PFSK-1 (cell line): Measurements from ENCODE around the gene CARD19.

Experiments
- FOXP2 ChIP-seq: optimal IDR thresholded peaks from 2 replicates; pipeline ENCODE3; 2011; ENCODE audit warnings: borderline replicate concordance, control low read depth, inconsistent platforms; ENCODE audit not compliant: insufficient read depth; ENCODE audit errors: extremely low read length, extremely low read depth
- POLR2AphosphoS5 ChIP-seq: IDR thresholded peaks from 2 replicates; pipeline ENCODE4 v1.6.1; 2012; ENCODE audit warnings: low read depth, mild to moderate bottlenecking, control low read depth, low read length, moderate library complexity
- SIN3A ChIP-seq: IDR thresholded peaks from 2 replicates; pipeline ENCODE4 v1.6.1; 2012; ENCODE audit warnings: mild to moderate bottlenecking, low read length, moderate library complexity, borderline replicate concordance; ENCODE audit not compliant: insufficient read depth
- TAF1 ChIP-seq: IDR thresholded peaks from 2 replicates; pipeline ENCODE4 v1.6.1; 2012; ENCODE audit warnings: low read length, control low read depth, borderline replicate concordance; ENCODE audit not compliant: insufficient read depth
- TF ChIP-seq, protein P1 (sequence below), 2 experiments: IDR thresholded peaks; 2 replicates each; pipeline versions ENCODE4 v1.6.1 to v1.8.0; 2011 to 2012; ENCODE audit warnings: low read depth in 2 of 2, low read length in 2 of 2, control low read depth in 1 of 2, inconsistent platforms in 1 of 2, mild to moderate bottlenecking in 1 of 2, moderate library complexity in 1 of 2; ENCODE audit not compliant: insufficient read depth in 1 of 2

Gene CARD19

DNA sequence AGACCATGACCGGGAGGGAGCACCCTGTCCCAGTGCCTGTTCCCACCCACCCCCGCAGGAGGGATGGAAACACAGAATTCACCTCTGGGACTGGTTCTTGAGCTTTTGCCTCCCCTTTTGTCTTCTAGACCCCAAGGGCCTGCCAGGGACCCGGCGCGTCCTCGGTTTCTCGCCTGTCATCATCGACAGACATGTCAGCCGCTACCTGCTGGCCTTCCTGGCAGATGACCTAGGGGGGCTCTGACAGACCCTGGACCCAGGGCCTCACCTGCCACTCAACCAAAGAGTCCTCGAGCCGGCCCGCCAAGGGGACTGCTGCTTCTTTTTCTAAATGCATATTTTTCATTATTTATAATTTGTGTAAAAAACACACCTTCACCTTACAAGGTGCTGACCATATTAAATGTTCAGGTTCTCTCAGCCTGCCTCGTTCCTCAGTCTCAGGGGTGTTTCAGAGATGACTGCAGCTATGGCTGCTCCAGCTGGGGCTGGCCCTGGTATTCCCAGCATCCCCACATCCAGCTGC is 16.9 kb downstream of the CARD19 start:
- TF ChIP-seq POLR2AphosphoS5 (no peak), SIN3A (no peak), TAF1 (no peak), FOXP2 (no peak)
- TF ChIP-seq, protein P1, sequence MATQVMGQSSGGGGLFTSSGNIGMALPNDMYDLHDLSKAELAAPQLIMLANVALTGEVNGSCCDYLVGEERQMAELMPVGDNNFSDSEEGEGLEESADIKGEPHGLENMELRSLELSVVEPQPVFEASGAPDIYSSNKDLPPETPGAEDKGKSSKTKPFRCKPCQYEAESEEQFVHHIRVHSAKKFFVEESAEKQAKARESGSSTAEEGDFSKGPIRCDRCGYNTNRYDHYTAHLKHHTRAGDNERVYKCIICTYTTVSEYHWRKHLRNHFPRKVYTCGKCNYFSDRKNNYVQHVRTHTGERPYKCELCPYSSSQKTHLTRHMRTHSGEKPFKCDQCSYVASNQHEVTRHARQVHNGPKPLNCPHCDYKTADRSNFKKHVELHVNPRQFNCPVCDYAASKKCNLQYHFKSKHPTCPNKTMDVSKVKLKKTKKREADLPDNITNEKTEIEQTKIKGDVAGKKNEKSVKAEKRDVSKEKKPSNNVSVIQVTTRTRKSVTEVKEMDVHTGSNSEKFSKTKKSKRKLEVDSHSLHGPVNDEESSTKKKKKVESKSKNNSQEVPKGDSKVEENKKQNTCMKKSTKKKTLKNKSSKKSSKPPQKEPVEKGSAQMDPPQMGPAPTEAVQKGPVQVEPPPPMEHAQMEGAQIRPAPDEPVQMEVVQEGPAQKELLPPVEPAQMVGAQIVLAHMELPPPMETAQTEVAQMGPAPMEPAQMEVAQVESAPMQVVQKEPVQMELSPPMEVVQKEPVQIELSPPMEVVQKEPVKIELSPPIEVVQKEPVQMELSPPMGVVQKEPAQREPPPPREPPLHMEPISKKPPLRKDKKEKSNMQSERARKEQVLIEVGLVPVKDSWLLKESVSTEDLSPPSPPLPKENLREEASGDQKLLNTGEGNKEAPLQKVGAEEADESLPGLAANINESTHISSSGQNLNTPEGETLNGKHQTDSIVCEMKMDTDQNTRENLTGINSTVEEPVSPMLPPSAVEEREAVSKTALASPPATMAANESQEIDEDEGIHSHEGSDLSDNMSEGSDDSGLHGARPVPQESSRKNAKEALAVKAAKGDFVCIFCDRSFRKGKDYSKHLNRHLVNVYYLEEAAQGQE (IDR thresholded peaks at IDR 0.05; ENCODE audit: insufficient read depth in 1 of 2, low read depth in 2 of 2, low read length in 2 of 2): no peak

DNA sequence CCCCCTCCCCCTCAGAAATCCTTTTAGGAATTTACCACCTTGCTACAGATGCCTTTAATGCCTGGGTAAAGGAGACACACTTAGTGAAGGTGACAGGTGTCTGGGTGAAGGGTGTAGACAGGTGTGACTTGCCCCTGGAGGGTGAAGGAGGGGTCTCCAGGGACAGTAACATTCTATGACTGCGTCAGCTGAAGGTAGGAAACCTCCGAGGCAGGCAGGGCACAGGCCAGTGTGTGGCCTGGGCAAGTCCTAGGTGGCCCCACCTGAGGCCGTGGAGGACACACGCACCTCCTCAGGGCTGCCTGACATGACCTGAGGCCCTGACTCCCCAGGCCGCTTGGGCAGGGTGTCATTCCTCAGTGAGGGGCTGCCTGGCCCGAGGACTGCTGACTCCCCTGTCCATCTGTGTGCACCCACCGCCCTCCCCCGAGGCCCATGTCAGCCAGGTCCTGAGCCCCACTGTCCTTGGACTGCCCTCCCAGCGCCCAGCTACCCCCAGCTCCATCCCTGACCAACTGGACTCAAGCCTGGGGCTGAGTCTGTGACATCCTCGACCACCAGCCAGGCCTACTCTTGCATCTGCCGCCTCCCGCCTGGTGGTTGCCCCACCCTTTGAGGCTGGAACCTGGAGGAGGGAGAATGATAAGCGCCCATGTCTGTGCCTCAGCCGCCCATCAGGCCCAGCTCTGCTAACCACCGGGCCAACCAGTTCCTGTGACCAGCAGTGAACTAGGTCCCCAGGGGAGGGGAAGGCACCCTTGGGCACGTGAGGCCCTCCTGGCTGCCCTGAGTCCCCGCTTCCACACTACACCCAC is 18.4 kb downstream of the CARD19 start:
- TF ChIP-seq TAF1: no peak
- TF ChIP-seq FOXP2: no peak
- TF ChIP-seq, protein P1 (IDR thresholded peaks at IDR 0.05; ENCODE audit: insufficient read depth in 1 of 2, low read depth in 2 of 2, low read length in 2 of 2): no peak
- no peak for TF ChIP-seq SIN3A
- TF ChIP-seq POLR2AphosphoS5: no peak

DNA sequence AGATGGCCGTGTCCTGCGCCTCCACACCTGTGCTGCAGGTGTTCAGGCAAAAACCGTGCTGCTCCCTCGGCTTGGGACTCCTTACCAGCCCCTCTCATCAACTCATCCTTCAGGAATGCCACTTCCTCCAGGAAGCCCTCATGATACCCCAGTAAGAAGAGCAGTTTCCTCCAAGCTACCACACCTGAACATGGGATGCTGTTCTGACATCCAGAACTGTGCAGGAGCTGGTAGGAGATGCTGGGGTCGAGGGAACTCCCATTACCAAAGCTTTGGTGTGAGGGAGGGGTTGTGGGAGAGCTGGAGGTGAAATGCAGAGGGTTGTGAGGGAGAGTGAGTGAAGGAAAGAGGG is 18.9 kb downstream of the CARD19 start:
- TF ChIP-seq FOXP2 (no peak), TAF1 (no peak), POLR2AphosphoS5 (no peak), SIN3A (no peak)
- TF ChIP-seq, protein P1 (IDR thresholded peaks at IDR 0.05; ENCODE audit: insufficient read depth in 1 of 2, low read depth in 2 of 2, low read length in 2 of 2): no peak

DNA sequence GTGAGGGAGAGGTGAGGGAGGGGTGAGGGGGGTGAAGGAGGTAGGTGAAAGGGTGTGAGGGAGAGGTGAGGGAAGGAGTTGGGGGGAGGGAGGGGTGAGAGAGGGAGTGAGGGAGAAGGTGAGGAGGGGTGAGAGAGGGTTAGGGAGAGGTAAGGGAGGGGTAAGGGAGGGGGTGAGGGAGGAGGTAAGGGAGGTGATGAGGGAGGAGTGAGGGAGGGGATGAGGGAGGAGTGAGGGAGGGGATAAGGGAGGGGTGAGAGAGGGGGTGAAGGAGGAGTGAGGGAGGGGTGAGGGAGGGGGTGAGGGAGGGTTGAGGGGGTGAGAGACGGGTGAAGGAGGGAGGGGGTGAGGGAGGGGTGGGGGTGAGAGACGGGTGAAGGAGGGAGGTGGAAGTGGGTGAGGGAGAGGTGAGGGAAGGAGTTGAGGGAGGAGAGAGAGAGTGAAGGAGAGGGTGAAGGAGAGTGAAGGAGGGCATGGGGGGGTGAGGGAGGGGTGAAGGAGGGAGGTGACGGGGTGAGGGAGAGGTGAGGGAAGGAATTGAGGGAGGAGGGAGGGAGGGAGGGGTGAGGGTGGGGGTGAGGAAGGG is 19.6 kb downstream of the CARD19 start:
- TF ChIP-seq POLR2AphosphoS5 (no peak), SIN3A (no peak), TAF1 (no peak), FOXP2 (no peak)
- TF ChIP-seq, protein P1 (IDR thresholded peaks at IDR 0.05; ENCODE audit: insufficient read depth in 1 of 2, low read depth in 2 of 2, low read length in 2 of 2): no peak
